DOHH2 (cell line): Measurements from ENCODE around the gene PDE4D.
A peak's percentile ranks its signal among the peaks of the same experiment; 100 is the strongest.

Experiments
- EZH2phosphoT487 ChIP-seq: fragments of 200-600 bp; sonication (generic); IDR thresholded peaks from 2 replicates; pipeline ENCODE4 v1.6.1; 2017; ENCODE audit warnings: borderline replicate concordance, mild to moderate bottlenecking, antibody characterized with exemption, low read length, moderate library complexity, mixed read lengths
- TF ChIP-seq, protein P1 (sequence below): fragments of 200-600 bp; sonication (generic); IDR thresholded peaks from one replicate; pipeline ENCODE4 v1.5.1; 2014; ENCODE audit warnings: antibody characterized with exemption, mild to moderate bottlenecking, low read depth, low read length; ENCODE audit not compliant: poor library complexity, severe bottlenecking

DNA sequence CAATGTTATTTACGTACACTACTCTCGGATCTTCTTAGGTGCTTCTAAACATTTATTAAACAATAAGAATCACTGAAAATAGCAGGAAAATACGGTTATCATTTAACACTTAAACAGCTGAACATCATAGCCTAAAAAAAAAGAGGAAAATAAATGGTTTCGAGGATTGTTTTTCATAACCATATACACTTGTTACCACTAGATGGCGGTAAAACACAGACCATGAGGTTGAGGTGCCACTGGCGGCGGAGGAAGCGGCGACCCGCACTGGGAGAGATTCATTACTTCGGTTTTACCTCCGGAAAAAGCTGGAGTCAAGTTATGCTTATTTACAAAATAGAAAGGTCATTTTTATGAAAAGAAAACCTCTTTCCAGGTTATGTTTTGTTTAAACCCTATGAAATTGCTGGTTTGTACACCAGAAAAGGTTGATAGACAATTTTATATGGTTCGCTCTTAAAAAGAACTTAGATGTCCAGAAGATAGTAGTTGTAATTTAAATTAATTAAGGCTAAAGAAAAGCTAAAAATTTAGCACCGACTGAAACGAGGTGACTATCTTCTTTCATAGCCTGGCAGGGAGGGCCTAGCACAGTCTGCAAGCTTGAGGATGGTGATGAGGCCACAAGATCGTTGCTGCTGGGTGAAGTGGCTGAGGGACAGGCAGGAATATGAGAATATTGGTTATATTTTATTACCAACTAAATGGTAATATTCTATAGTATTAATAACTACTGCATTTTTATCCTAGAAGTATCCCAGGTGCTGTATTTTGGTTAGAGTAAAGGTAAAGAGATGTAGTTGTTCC, 704.9 kb downstream of the PDE4D start:
- TF ChIP-seq, protein P1, sequence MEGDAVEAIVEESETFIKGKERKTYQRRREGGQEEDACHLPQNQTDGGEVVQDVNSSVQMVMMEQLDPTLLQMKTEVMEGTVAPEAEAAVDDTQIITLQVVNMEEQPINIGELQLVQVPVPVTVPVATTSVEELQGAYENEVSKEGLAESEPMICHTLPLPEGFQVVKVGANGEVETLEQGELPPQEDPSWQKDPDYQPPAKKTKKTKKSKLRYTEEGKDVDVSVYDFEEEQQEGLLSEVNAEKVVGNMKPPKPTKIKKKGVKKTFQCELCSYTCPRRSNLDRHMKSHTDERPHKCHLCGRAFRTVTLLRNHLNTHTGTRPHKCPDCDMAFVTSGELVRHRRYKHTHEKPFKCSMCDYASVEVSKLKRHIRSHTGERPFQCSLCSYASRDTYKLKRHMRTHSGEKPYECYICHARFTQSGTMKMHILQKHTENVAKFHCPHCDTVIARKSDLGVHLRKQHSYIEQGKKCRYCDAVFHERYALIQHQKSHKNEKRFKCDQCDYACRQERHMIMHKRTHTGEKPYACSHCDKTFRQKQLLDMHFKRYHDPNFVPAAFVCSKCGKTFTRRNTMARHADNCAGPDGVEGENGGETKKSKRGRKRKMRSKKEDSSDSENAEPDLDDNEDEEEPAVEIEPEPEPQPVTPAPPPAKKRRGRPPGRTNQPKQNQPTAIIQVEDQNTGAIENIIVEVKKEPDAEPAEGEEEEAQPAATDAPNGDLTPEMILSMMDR = peak; percentile 62
- no peak for TF ChIP-seq EZH2phosphoT487
